ENCODE data around the gene AGBL1.

DNA sequence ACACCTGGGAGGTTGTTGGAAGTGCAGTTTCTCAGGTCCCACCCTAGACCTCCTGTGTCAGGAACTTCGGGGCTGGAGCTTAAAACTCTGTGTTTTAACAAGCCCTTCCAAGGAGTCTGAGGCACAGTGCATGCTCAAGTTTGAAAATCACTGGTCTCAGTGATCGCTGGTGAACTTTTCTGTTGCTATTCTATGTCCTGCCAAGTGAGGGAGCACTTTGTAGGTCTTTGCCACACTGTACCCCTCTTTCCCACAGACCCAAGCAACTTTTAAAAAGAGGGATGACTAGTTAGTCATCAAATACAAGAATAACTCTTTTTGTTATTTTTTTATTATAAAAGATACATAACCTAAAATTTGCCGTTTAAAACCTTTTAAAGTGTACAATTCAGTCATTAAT, 133.7 kb downstream of the AGBL1 start:
- TF ChIP-seq, protein P1, sequence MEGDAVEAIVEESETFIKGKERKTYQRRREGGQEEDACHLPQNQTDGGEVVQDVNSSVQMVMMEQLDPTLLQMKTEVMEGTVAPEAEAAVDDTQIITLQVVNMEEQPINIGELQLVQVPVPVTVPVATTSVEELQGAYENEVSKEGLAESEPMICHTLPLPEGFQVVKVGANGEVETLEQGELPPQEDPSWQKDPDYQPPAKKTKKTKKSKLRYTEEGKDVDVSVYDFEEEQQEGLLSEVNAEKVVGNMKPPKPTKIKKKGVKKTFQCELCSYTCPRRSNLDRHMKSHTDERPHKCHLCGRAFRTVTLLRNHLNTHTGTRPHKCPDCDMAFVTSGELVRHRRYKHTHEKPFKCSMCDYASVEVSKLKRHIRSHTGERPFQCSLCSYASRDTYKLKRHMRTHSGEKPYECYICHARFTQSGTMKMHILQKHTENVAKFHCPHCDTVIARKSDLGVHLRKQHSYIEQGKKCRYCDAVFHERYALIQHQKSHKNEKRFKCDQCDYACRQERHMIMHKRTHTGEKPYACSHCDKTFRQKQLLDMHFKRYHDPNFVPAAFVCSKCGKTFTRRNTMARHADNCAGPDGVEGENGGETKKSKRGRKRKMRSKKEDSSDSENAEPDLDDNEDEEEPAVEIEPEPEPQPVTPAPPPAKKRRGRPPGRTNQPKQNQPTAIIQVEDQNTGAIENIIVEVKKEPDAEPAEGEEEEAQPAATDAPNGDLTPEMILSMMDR (IDR thresholded peaks at IDR 0.05) = no peak
- TF ChIP-seq EZH2 (IDR thresholded peaks at IDR 0.05; ENCODE audit: borderline replicate concordance, insufficient read depth, low read depth, low read length, poor library complexity, severe bottlenecking) = no peak

All from B cell (primary cell).